K562 (cell line): Measurements from ENCODE around the gene SPRED2. TPM values are rescaled to one million over a fixed set of nuclear protein-coding genes. Genes with fewer than 3 reads are reported as not detected.

Source experiments
- ARID2 ChIP-seq: fragments of 450-650 bp; IDR thresholded peaks from 2 replicates; pipeline ENCODE4 v1.6.1; 2017; ENCODE audit warnings: antibody characterized with exemption, mild to moderate bottlenecking
- ARID3A ChIP-seq: IDR thresholded peaks from 2 replicates; pipeline ENCODE4 v1.6.1; 2012; ENCODE audit warnings: low read depth, low read length, improper control_type of control experiment, borderline replicate concordance
- CBFA2T3 ChIP-seq: fragments of 450-650 bp; IDR thresholded peaks from 2 replicates; pipeline ENCODE4 v1.6.1; 2017
- CREB3 ChIP-seq: fragments of 450-650 bp; conservative IDR thresholded peaks from 2 replicates; pipeline ENCODE4 v1.6.1; 2016; ENCODE audit warnings: missing genetic modification characterization, low read depth, mild to moderate bottlenecking, missing compliant biosample characterization, moderate library complexity
- DPF2 ChIP-seq: fragments of 450-650 bp; IDR thresholded peaks from 2 replicates; pipeline ENCODE4 v1.6.1; 2016
- ETV6 ChIP-seq, 3 experiments: fragments of 150-350 bp in 1 of 3; sonication (generic) in 1 of 3; formaldehyde crosslinking in 1 of 3; IDR thresholded peaks; 2 replicates each; pipeline versions ENCODE4 v1.6.1 to v1.8.0; 2014 to 2022; ENCODE audit warnings: borderline replicate concordance in 2 of 3, low read depth in 2 of 3, antibody characterized with exemption in 1 of 3, low read length in 1 of 3, mild to moderate bottlenecking in 1 of 3, missing genetic modification reagents in 1 of 3
- FOXJ3 ChIP-seq: sonication (generic); formaldehyde crosslinking; IDR thresholded peaks from 2 replicates; pipeline ENCODE4 v1.4.0; 2020; ENCODE audit warnings: mild to moderate bottlenecking, missing genetic modification reagents
- GATAD2A ChIP-seq: fragments of 450-650 bp; IDR thresholded peaks from 2 replicates; pipeline ENCODE4 v1.6.1; 2017
- HIVEP1 ChIP-seq: fragments of 250-450 bp; sonication (Bioruptor Pico); IDR thresholded peaks from 2 replicates; pipeline ENCODE4 v1.4.0; 2020; ENCODE audit warnings: mild to moderate bottlenecking
- JUNB ChIP-seq: fragments of 450-650 bp; formaldehyde crosslinking; conservative IDR thresholded peaks from 2 replicates; pipeline ENCODE4 v1.4.0; 2020; ENCODE audit warnings: mild to moderate bottlenecking
- JUND ChIP-seq, 2 experiments: IDR thresholded peaks; 2 replicates in 1 of 2; 3 replicates in 1 of 2; pipeline ENCODE4 v1.6.1; 2011; ENCODE audit warnings: borderline replicate concordance in 2 of 2, low read depth in 2 of 2, low read length in 2 of 2, improper control_type of control experiment in 1 of 2, missing biosample characterization in 1 of 2, missing genetic modification characterization in 1 of 2, missing genetic modification reagents in 1 of 2
- KAT8 ChIP-seq: fragments of 450-650 bp; IDR thresholded peaks from 2 replicates; pipeline ENCODE4 v1.6.1; 2016; ENCODE audit warnings: low read depth, mild to moderate bottlenecking
- KLF16 ChIP-seq: IDR thresholded peaks from 2 replicates; pipeline ENCODE4 v1.6.1; 2016; ENCODE audit warnings: antibody characterized with exemption
- NFRKB ChIP-seq: fragments of 450-650 bp; IDR thresholded peaks from 2 replicates; pipeline ENCODE4 v1.6.1; 2016; ENCODE audit warnings: low read depth
- SIN3A ChIP-seq, 2 experiments: fragments of 150-350 bp in 1 of 2; IDR thresholded peaks; 2 replicates each; pipeline ENCODE4 v1.6.1; 2011 to 2016; ENCODE audit warnings: borderline replicate concordance in 2 of 2, low read depth in 2 of 2, low read length in 2 of 2, mild to moderate bottlenecking in 2 of 2, moderate library complexity in 2 of 2; ENCODE audit not compliant: control insufficient read depth in 1 of 2
- SIRT6 ChIP-seq: IDR thresholded peaks from one replicate; pipeline ENCODE4 v1.6.1; 2012; ENCODE audit warnings: low read depth, mild to moderate bottlenecking, control low read depth, inconsistent platforms, low read length, moderate library complexity
- ZBTB33 ChIP-seq: sonication (generic); formaldehyde crosslinking; IDR thresholded peaks from 2 replicates; pipeline ENCODE4 v1.8.1; 2023; ENCODE audit warnings: mild to moderate bottlenecking, missing genetic modification reagents
- ZBTB7A ChIP-seq: IDR thresholded peaks from 2 replicates; pipeline ENCODE4 v1.6.1; 2011; ENCODE audit warnings: low read depth, mild to moderate bottlenecking, low read length, moderate library complexity, borderline replicate concordance; ENCODE audit not compliant: control insufficient read depth
- ZNF277 ChIP-seq: fragments of 250-450 bp; sonication (Bioruptor Pico); IDR thresholded peaks from 2 replicates; pipeline ENCODE4 v1.8.0; 2022; ENCODE audit warnings: inconsistent platforms, mild to moderate bottlenecking, moderate library complexity, borderline replicate concordance
- ZNF655 ChIP-seq: fragments of 250-450 bp; sonication (Bioruptor Pico); IDR thresholded peaks from 2 replicates; pipeline ENCODE4 v1.5.0; 2021
- polyA plus RNA-seq, 8 experiments: library from polyadenylated mRNA; depleted of rRNA in 4 of 8; stranded (reverse) in 5 of 8; unstranded in 3 of 8; fragments of >200 nt; fragmentation: Nextera tagmentation in 2 of 8; fragmentation: Illumina TruSeq in 1 of 8; extraction: Ambion mirVana in 2 of 8; extraction: Trizol in 1 of 8; gene quantifications; 2 replicates each; pipeline versions ENCODE4 v1.2.1 to v1.2.3, GENCODE V29; 2011 to 2014; ENCODE audit warnings: inconsistent platforms in 1 of 8, missing spikeins in 1 of 8
- total RNA-seq, 7 experiments: library from RNA; depleted of rRNA in 6 of 7; stranded (reverse); fragments of >200 nt in 6 of 7; fragmentation: Illumina TruSeq in 2 of 7; extraction: Trizol in 2 of 7; gene quantifications; 2 replicates each; pipeline versions ENCODE4 v1.2.1 to v1.2.3, GENCODE V29; 2011 to 2021; ENCODE audit warnings: low replicate concordance in 1 of 7

SPRED2 gene
- total and polyA plus RNA-seq, 9 of the 15 experiments (the other 6 are each of a cell fraction or from before 2014, with no cell fraction given), result 4.6 to 50.8 (median 14.1) TPM

- TF ChIP-seq ZNF277 (CRISPR knock-in tag) (no peak), SIRT6 (no peak), CREB3 (no peak), ZNF655 (no peak), ZBTB7A (no peak), JUNB (CRISPR knock-in tag) (no peak), JUND (IDR thresholded peaks at IDR 0.05; ENCODE audit: borderline replicate concordance, low read depth, low read length) (no peak), JUND (tag; IDR thresholded peaks at IDR 0.05; ENCODE audit: borderline replicate concordance, low read depth, low read length) (peak; percentile 29; the same call in 1 of the 3 replicates), KLF16 (no peak), ARID2 (no peak), ZBTB33 (CRISPR knock-in tag) (peak; percentile 77; the same call in 1 of the 2 replicates), DPF2 (0 out of 2 replicates have a peak, but pooled peaks have one; percentile 35), KAT8 (no peak), ETV6 (IDR thresholded peaks at IDR 0.05; ENCODE audit: borderline replicate concordance in 1 of 2, low read depth in 2 of 2, low read length in 1 of 2) (peak in 1 of 2 experiments; percentile 75; a peak in 1 of 4 replicates), ETV6 (CRISPR knock-in tag; IDR thresholded peaks at IDR 0.05; ENCODE audit: borderline replicate concordance) (no peak), ARID3A (no peak), HIVEP1 (no peak), NFRKB (no peak), GATAD2A (no peak), CBFA2T3 (0 out of 2 replicates have a peak, but pooled peaks have one; percentile 27), FOXJ3 (CRISPR knock-in tag) (no peak), SIN3A (IDR thresholded peaks at IDR 0.05; ENCODE audit: borderline replicate concordance in 2 of 2, control insufficient read depth in 1 of 2, low read depth in 2 of 2, low read length in 2 of 2) (no peak)
Measured at GRCh38 chr2:65278531-65278981, 153.8 kb downstream of the SPRED2 start (continued).
